ENCODE measurements around the gene GPR15LG.
"Not testable (repeated sequence)": the region's sequence is repeated elsewhere in the genome, so short reads cannot be mapped to it uniquely, and the experiment has no call there.

Gene GPR15LG

GRCh38 chr10:84173501-84173929 is at the start of gene GPR15LG:
Gene GPR15LG (plus strand): TSS chr10:84173801. CDS start chr10:84173852, 51 bp downstream.
- no peak for DNase-seq

- DNase-seq, result not testable (repeated sequence)
Observed at GRCh38 chr10:84125910-84126784, 47.5 kb upstream of the GPR15LG start.

GRCh38 chr10:84126785-84127167 is 46.8 kb upstream of the GPR15LG start:
- DNase-seq, result no peak

- no peak for DNase-seq
Observed at GRCh38 chr10:84135836-84136235, 37.8 kb upstream of the GPR15LG start.

- DNase-seq, result no peak
Observed at GRCh38 chr10:84137811-84138210, 35.8 kb upstream of the GPR15LG start.

GRCh38 chr10:84138478-84139125 is 35.0 kb upstream of the GPR15LG start:
- DNase-seq, result peak in 4 of 14 donors; percentile 4 to 40 (median 18)

GRCh38 chr10:84139126-84140035 is 34.2 kb upstream of the GPR15LG start, which contains the start of gene GHITM:
Gene GHITM (plus strand): TSS chr10:84139509. CDS start chr10:84141501, 1,992 bp downstream.
- peak; percentile 80 to 99 (median 97) for DNase-seq

GRCh38 chr10:84140036-84140379 is 33.6 kb upstream of the GPR15LG start:
- DNase-seq, result no peak

- no peak for DNase-seq
Observed at GRCh38 chr10:84147347-84147746, 26.3 kb upstream of the GPR15LG start.

- not testable (repeated sequence) for DNase-seq
Observed at GRCh38 chr10:84148006-84148597, 25.5 kb upstream of the GPR15LG start.

- DNase-seq, result no peak
Observed at GRCh38 chr10:84149854-84150253, 23.7 kb upstream of the GPR15LG start.

- no peak for DNase-seq
Observed at GRCh38 chr10:84152769-84153168, 20.8 kb upstream of the GPR15LG start.

- DNase-seq, result no peak
Observed at GRCh38 chr10:84155521-84155920, 18.1 kb upstream of the GPR15LG start.

GRCh38 chr10:84156009-84156408 is 17.6 kb upstream of the GPR15LG start:
- no peak for DNase-seq

- DNase-seq, result peak in 1 of 14 donors; percentile 12
Observed at GRCh38 chr10:84156768-84157167, 16.8 kb upstream of the GPR15LG start.

GRCh38 chr10:84158061-84158460 is 15.5 kb upstream of the GPR15LG start:
- no peak for DNase-seq

- no peak for DNase-seq
Observed at GRCh38 chr10:84158550-84158949, 15.1 kb upstream of the GPR15LG start.

- no peak for DNase-seq
Observed at GRCh38 chr10:84159076-84159685, 14.4 kb upstream of the GPR15LG start.

- DNase-seq, result no peak
Observed at GRCh38 chr10:84160663-84161362, 12.8 kb upstream of the GPR15LG start.

GRCh38 chr10:84163996-84164395 is 9.6 kb upstream of the GPR15LG start:
- DNase-seq, result no peak

GRCh38 chr10:84164442-84164841 is 9.2 kb upstream of the GPR15LG start:
- no peak for DNase-seq
